HCT116 (cell line): ENCODE results near the gene LY86. TPM values are rescaled to one million over a fixed set of nuclear protein-coding genes. Genes with fewer than 3 reads are reported as not detected.

Source experiments
- ATAC-seq: fragments of 200-7000 bp; cut with Tn5 transposase; 2 replicates; pipeline ENCODE4 v1.9.1; 2020; ENCODE audit warnings: mild to moderate bottlenecking, moderate library complexity
- BruUV-seq: library from RNA; stranded (reverse); fragments of 400-500 nt; replicated peaks from 2 replicates; lab custom pipeline; 2021; lab: Mats Ljungman, UMichigan
- CTCF ChIA-PET: fragments of 300-600 bp; sonication (Branson Sonifier 250); formaldehyde crosslinking; loops from one replicate; lab custom pipeline; 2021; ENCODE audit warnings: antibody characterized with exemption; lab: Charles Lee
- POLR2A ChIA-PET: fragments of 300-600, 350-600 bp; sonication (Branson Sonifier 250); formaldehyde crosslinking; loops from one replicate; lab custom pipeline; 2021; ENCODE audit warnings: antibody characterized with exemption; lab: Charles Lee
- RAD21 ChIA-PET, 2 experiments: fragments of 300-600 bp; sonication (Branson Sonifier 250); formaldehyde crosslinking; loops; one replicate each; lab custom pipeline; 2023; ENCODE audit warnings: low total read pairs in 2 of 2; ENCODE audit not compliant: uncharacterized antibody in 2 of 2, unreplicated experiment in 2 of 2, low non-redundant PET in 1 of 2; lab: Charles Lee
- DNase-seq: peaks from one replicate; pipeline ENCODE4 v3.0.0-alpha.2; 2010; ENCODE audit warnings: low read depth, low spot score
- H2AFZ ChIP-seq: fragments of 200-600 bp; shearing (Covaris generic), sonication (generic); 2 replicates; pipeline ENCODE4 v1.6.1; 2017; ENCODE audit warnings: low read depth, mixed run types, mixed read lengths, antibody characterized with exemption, low read length; ENCODE audit not compliant: poor library complexity, severe bottlenecking
- H3K27ac ChIP-seq: 2 replicates; pipeline ENCODE4 v1.5.1; 2012; ENCODE audit warnings: low read depth, low read length
- H3K27me3 ChIP-seq: fragments of 200-600 bp; sonication (generic); 2 replicates; pipeline ENCODE4 v1.6.1; 2016; ENCODE audit warnings: mixed run types, low read length, mixed read lengths; ENCODE audit not compliant: insufficient read depth
- H3K36me3 ChIP-seq, 2 experiments: fragments of 200-500 bp in 1 of 2; fragments of 200-600 bp in 1 of 2; sonication (Bioruptor generic) in 1 of 2; sonication (generic) in 1 of 2; 2 replicates each; pipeline versions ENCODE4 v1.5.1 to v1.6.1; 2014 to 2016; ENCODE audit warnings: low read length in 2 of 2, inconsistent platforms in 1 of 2, mixed read lengths in 1 of 2, mixed run types in 1 of 2; ENCODE audit not compliant: insufficient read depth in 2 of 2, control insufficient read depth in 1 of 2
- H3K4me1 ChIP-seq, 2 experiments: fragments of 200-600 bp in 1 of 2; sonication (generic) in 1 of 2; 2 replicates each; pipeline versions ENCODE4 v1.5.1 to v1.6.1; 2012 to 2017; ENCODE audit warnings: low read length in 2 of 2, inconsistent platforms in 1 of 2, mild to moderate bottlenecking in 1 of 2, mixed read lengths in 1 of 2, mixed run types in 1 of 2, moderate library complexity in 1 of 2; ENCODE audit not compliant: insufficient read depth in 2 of 2, control insufficient read depth in 1 of 2
- H3K4me2 ChIP-seq: fragments of 200-600 bp; sonication (generic); 2 replicates; pipeline ENCODE4 v1.6.1; 2017; ENCODE audit warnings: mixed run types, low read length, mixed read lengths
- H3K4me3 ChIP-seq, 2 experiments: fragments of 200-600 bp in 1 of 2; sonication (generic) in 1 of 2; replicated peaks in 1 of 2; 2 replicates each; pipeline ENCODE4 v1.5.1; 2011 to 2016; ENCODE audit warnings: low read length in 2 of 2, control low read depth in 1 of 2, low read depth in 1 of 2, mild to moderate bottlenecking in 1 of 2, mixed read lengths in 1 of 2, mixed run types in 1 of 2
- H3K79me2 ChIP-seq: fragments of 200-600 bp; sonication (generic); 2 replicates; pipeline ENCODE4 v1.6.1; 2017; ENCODE audit warnings: mild to moderate bottlenecking, mixed run types, low read length, moderate library complexity, mixed read lengths; ENCODE audit not compliant: insufficient read depth
- H3K9ac ChIP-seq: fragments of 200-600 bp; sonication (generic); 2 replicates; pipeline ENCODE4 v1.6.1; 2016; ENCODE audit warnings: low read length, mixed read lengths
- H3K9me2 ChIP-seq: fragments of 200-600 bp; sonication (generic), shearing (Covaris generic); 2 replicates; pipeline ENCODE4 v1.6.1; 2017; ENCODE audit warnings: mixed run types, mild to moderate bottlenecking, moderate library complexity; ENCODE audit not compliant: insufficient read depth
- H3K9me3 ChIP-seq, 2 experiments: fragments of 200-500 bp in 1 of 2; fragments of 200-600 bp in 1 of 2; sonication (Bioruptor generic) in 1 of 2; sonication (generic) in 1 of 2; 2 replicates each; pipeline ENCODE4 v1.6.1; 2014 to 2017; ENCODE audit warnings: low read length in 2 of 2, mixed read lengths in 2 of 2, inconsistent platforms in 1 of 2, low read depth in 1 of 2, mild to moderate bottlenecking in 1 of 2, mixed run types in 1 of 2, moderate library complexity in 1 of 2; ENCODE audit not compliant: control insufficient read depth in 1 of 2, insufficient read depth in 1 of 2
- H4K20me1 ChIP-seq: fragments of 200-600 bp; sonication (generic), shearing (Covaris generic); 2 replicates; pipeline ENCODE4 v1.6.1; 2017; ENCODE audit warnings: mixed run types, mild to moderate bottlenecking, moderate library complexity; ENCODE audit not compliant: insufficient read depth
- ATF3 ChIP-seq: IDR thresholded peaks from 2 replicates; pipeline ENCODE4 v1.6.1; 2012
- CEBPB ChIP-seq: IDR thresholded peaks from 2 replicates; pipeline ENCODE4 v1.6.1; 2012; ENCODE audit warnings: low read depth
- FOSL1 ChIP-seq: IDR thresholded peaks from 2 replicates; pipeline ENCODE4 v1.6.1; 2012; ENCODE audit warnings: low read depth
- POLR2A ChIP-seq: IDR thresholded peaks from 2 replicates; pipeline ENCODE4 v1.7.0; 2011; ENCODE audit warnings: borderline replicate concordance; ENCODE audit not compliant: insufficient read depth, insufficient read length; ENCODE audit errors: extremely low read depth
- REST ChIP-seq: IDR thresholded peaks from 2 replicates; pipeline ENCODE4 v1.6.1; 2012; ENCODE audit warnings: low read depth
- SIN3A ChIP-seq: IDR thresholded peaks from 2 replicates; pipeline ENCODE4 v1.6.1; 2012; ENCODE audit warnings: low read depth
- SP1 ChIP-seq: IDR thresholded peaks from 2 replicates; pipeline ENCODE4 v1.6.1; 2012; ENCODE audit warnings: low read depth
- YY1 ChIP-seq: IDR thresholded peaks from 2 replicates; pipeline ENCODE4 v1.6.1; 2011; ENCODE audit warnings: low read length, low read depth, moderate library complexity, mild to moderate bottlenecking; ENCODE audit not compliant: insufficient replicate concordance; ENCODE audit errors: extremely low read depth
- ZNF274 ChIP-seq: fragments of 200-500 bp; sonication (Bioruptor generic); IDR thresholded peaks from 2 replicates; pipeline ENCODE4 v1.6.1; 2014; ENCODE audit warnings: mild to moderate bottlenecking, low read depth, low read length, inconsistent platforms
- intact Hi-C: fragments of 100-400 bp; cut with micrococcal nuclease; formaldehyde crosslinking; loops from 2 replicates; pipeline ENCODE4 v1.10.0; 2022
- total RNA-seq: library from RNA; stranded (reverse); gene quantifications from one replicate; pipeline ENCODE4 v1.2.1, GENCODE V29; 2021; ENCODE audit not compliant: unreplicated experiment

The LY86 gene
- total RNA-seq, 1 experiment from 2014 or later = not detected

GRCh38 chr6:6649824-6650349, 61.4 kb downstream of the LY86 start:
- Histone ChIP-seq H3K9me3 (no peaks in the 10 kb centered on the region), H3K4me3 (no peak overlapping the region), H3K79me2 (no peaks in the 10 kb centered on the region), H3K36me3 (no peaks in the 10 kb centered on the region), H3K27me3 (peaks cover 17% of the 10 kb centered on the region), H2AFZ (no peak overlapping the region), H3K9me2 (no peaks in the 10 kb centered on the region), H3K4me1 (no peaks in the 10 kb centered on the region), H3K27ac (no peak overlapping the region), H3K9ac (no peak overlapping the region), H4K20me1 (no peaks in the 10 kb centered on the region), H3K4me2 (no peak overlapping the region)
- DNase-seq = no peak
- no peak for ATAC-seq
- BruUV-seq = no TSS peak
- ChIA-PET RAD21 (no interaction called here), CTCF (no interaction called here), POLR2A (no interaction called here)
- intact Hi-C loops = no loop called here
- TF ChIP-seq SIN3A (no peak), ATF3 (no peak), CEBPB (no peak), SP1 (no peak), POLR2A (no peak), FOSL1 (no peak), REST (no peak), ZNF274 (no peak), YY1 (no peak)
